ENCODE measurements around the gene RINL.

DNA sequence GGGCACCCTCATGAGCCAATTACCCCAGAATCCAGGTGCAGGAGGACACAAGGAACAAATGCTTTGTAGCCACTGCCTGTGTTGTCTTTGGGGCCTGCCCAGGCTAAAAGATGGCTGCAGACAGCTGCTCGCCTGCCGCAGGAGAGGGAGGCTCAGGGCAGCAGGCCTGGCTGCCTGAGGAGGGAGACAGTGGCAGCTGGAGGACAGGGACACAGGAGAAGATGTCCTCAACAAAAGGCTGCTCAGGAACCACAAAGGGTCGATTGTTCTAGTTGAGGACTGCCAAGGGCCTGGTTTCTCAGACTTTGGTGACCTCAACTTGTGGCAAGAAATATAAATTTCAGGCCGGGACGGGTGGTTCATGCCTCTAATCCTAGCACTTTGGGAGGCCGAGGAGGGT is 13.7 kb upstream of the RINL start:
- no peak for TF ChIP-seq GATA2 (IDR thresholded peaks at IDR 0.05; ENCODE audit: low read depth, low read length)
- TF ChIP-seq GATA3 (IDR thresholded peaks at IDR 0.05; ENCODE audit: low read depth, low read length): no peak

All from SH-SY5Y (cell line).